ENCODE measurements around the gene KDM3A.
"Not testable (repeated sequence)": the region's sequence is repeated elsewhere in the genome, so short reads cannot be mapped to it uniquely, and the experiment has no call there.

The KDM3A gene

DNA sequence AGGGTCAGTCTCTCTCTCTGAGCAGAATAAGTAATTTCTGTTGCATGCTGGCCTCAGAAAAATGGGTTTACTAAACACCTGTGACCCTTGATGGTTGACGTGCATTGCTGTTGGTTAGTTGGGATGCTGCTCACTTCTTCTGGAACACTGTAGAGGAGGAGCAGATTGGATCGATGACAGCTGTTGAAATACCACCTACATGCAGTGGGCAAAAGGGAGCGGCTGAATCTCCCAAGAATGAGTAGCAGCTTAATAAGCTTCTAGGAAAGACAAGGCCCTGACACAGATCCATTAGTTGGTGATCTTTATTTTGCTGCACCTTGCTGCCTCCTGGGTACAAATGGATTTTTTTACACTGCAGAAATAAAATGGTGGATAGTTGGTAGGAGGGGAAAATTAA is 43.2 kb downstream of the KDM3A start:
- DNase-seq = no peak

DNA sequence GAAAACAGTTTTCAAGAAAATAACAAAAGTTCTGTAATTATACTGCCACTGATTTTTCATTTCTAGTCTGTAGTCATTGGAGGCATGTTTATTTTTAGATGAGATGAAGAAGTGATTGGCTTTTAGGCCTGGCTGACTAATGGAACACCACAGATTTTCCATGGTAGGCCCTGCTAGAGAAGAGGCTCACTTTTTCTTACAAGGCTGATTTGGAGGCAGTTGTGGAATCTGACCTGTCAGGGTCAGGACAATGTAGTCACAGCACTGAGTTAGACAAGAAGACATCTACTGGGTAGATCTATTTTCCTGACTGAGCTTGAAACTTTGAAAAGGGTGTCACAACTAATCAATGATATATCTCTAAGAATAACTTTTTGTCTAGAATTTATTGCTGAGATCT is 43.9 kb downstream of the KDM3A start:
- no peak for DNase-seq

DNA sequence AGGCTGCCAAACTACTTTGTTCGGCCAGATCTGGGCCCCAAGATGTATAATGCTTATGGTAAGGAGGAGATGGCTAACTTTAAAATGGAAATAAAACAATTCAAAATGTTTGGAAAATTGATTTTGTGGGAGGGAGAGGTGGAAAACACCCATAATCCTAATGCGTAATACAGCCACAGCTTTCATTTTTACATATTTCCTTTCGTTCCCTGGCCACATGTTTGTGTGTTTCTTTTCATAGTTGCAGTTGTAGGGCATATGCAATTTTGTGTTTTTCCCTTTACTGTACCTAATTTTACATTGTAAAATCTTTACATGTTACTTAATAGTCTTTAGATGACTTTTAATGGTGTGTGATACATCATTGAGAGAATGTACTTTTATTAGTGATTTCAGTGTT is 44.6 kb downstream of the KDM3A start:
- DNase-seq = no peak

DNA sequence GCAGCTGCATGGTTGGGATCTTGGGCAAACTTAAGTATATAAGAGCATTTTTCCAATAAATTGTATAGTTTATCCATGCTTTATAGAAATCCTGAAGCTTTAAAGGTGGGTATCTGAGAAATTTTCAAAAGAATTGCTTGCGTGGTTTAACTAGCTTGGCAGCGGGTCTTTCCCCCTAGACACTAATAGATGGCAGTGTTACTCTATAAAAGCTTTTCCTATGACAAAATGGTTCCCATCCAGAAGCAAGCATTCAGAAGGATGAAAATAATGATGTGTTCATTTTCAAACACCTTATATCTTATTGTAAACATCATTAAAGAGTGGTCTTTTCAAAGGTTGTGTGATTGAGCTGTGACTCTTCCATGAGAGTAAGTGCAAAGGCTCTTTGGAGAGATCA is 45.9 kb downstream of the KDM3A start:
- DNase-seq = no peak

DNA sequence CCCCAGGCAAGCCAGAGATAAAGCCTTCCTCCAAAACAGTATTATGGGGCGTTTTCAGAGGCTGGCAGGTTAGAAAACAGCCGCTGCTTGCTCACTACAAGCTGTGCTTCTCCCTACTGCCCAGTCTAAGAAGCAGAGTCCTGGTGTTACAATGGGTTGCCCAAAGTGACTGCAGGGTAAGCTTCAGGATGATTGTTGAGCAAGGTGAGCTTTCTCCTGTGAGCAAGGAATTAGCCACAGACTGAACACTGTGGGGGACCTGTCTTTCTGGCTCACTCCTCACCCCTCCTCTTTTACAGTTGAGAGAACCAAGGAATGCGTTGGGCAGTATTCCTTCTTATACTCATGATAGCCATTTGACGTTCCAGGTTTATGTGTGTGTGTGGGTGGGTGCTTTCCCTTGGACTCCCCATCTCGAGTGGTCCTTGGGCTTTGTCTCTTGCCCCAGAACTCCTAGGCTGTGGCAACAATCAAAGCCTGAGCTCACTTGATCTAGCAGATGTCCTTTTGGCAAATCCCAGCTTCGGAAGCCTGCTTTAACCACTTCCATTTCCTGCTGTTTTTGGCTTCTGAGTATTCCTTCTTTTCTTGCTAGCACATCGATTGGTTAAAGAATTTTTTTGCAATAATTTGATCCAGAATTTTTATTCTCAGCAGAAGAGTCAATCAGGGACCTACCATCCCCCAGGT is 47.5 kb downstream of the KDM3A start:
- DNase-seq = no peak

DNA sequence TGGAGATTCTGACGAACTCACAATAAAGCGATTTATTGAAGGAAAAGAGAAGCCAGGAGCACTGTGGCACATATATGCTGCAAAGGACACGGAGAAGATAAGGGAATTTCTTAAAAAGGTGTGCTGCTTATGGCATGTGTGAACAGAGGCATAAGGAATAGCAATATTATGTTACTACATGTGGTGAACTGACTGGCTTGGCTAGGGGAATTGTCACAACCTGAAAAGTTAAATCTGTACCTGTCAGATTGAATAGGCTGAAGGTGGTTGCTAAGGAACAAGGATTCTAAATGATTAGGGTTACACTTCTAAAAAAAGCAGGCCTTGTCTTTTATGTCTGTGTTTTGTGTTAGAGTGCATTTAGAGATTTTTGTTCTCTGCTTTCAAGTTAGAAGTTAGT is 48.4 kb downstream of the KDM3A start:
- DNase-seq = no peak

DNA sequence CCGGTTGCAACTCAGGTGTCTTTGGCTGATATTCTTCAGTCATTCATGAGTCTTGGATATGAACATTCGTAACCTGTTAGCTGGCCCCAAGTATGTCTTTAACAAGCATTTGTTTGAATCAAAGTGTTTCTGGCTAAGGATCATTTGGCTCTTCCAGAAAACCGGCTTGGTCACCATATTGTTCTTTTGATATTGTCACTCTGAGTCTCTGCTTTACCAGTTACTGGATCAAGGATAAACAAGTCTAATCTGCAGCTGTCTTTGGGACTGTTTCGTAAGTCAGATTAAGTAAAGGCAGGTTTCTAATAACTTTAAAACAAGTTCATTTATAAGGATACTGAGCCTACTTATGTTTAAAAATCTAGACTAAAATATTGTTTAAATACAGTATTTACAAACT is 49.1 kb downstream of the KDM3A start:
- no peak for DNase-seq

DNA sequence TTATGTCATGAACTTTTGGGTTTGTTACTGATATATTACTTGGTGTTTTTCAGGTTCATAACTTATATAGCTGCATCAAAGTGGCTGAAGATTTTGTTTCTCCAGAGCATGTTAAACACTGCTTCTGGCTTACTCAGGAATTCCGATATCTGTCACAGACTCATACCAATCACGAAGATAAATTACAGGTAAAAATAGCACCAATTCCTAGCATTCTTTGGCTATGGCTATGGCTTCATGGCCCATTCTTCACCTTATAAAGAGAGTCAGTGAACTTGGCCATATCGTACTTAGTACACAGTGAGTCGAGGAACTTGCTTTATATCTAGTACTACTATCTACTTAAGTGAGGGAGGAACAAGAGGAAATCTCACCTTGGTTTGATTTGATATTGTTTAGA is 49.9 kb downstream of the KDM3A start:
- DNase-seq = no peak

DNA sequence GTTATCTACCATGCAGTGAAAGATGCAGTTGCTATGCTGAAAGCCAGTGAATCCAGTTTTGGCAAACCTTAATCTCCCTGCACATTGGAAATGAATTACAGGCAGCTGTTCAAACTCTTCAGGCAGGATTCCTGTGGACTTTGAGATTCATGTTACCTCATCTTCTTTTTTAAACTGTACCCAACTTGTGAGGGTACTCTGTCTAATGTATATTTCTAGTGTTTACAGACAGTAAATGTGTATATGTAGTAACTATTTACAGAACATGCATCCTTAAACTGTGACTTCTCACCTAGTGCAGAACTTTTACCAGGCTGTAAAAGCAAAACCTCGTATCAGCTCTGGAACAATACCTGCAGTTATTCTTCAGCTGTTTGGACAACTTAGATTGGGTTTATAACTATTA is 50.9 kb downstream of the KDM3A start:
- DNase-seq = no peak

DNA sequence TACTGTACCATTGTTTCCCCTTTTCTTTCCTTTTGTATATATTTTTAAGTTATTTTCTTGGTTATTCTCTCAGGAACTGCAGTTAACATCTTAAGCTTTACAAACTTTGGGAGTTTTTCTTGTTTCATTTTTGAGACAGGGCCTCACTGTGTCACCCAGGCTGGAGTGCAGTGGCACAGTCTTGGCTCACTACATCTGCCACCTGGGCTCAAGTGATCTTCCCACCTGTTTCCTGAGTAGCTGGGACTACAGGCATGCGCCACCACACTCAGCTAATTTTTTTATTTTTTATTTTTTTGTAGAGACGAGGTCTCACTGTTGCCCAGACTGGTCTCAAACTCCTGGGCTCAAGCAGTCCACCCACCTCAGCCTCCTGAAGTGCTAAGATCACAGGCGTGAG is 55.2 kb downstream of the KDM3A start:
- DNase-seq = not testable (repeated sequence)

DNA sequence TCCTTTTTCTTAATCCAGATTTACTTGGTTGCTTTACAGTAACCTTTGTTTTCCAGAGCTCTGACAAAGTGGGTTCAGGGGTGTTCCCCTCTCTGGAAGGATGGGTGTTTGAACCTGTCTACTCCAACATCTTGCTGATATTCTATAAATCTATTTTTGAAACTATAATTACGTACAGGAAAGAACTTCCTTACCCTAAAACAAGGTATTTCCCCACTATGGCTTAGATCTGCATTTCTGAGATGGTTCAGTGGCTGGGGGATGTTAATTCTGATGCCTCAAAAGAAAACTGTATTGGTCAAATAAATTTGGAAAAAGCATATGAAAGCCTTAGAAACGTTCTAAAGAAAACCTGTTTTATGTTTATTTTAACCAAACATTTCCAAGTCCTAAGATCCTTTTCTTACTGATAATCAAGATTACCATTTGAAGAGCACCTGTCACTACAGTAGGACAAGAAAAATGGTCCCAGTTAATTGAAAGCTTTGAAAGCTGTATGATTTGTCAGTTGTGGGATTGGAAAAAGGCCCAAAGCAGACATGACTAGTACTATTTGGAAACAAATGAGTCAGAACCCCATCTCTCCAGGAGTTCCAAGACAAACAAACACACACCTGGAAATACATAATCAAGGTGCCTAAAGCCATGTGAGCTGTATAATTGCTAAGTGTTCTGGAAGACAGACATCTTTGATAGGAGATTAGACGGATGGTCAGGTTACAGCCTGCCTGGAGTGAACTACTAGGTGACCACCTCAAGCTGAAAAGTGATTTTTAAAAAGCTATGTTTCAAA is 57.5 kb downstream of the KDM3A start:
- no peak for DNase-seq

DNA sequence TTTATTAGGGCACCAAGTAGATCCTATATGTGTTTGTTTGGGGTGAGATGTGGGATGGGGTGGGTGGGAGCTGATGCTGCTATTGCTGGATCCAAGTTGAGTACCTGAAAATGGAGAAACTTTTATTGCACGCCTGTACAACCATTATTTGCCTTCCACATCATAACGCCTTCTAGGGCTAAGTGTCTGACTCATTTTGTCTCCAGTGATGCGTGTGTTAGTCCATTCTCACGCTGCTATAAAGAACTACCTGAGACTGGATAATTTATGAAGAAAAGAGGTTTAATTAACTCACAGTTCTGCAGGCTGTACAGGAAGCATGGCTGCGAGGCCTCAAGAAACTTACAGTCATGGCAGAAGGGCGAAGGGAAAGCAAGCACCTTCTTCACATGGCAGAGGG is 58.2 kb downstream of the KDM3A start:
- DNase-seq = no peak

DNA sequence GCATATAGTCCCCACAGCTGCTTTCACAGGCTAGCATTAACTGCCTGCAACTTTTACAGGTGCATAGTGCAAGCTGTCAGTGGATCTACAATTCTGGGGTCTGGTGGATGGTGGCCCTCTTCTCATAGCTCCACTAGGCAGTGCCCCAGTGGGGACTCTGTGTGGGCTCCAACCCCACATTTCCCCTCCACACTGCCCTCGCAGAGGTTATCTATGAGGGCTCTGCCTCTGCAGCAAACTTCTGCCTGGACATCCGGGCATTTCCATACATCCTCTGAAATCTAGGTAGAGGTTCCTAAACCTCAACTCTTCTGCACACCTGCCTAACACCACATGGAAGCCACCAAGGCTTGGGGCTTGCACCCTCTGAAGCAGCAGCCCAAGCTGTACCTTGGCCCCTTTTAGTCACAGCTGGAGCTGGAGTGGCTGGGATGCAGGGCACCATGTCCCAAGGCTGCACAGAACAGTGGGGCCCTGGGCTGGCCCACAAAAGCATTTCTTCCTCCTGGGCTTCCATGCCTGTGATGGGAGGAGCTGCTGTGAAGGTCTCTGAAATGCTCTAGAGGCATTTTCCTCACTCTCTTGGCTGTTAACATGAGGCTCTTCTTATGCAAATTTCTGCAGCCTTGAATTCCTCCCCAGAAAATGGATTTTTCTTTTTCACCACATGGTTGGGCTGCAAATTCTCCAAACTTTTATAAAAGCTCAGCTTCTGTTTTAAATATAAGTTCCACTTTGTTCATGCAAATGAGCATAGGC is 59.3 kb downstream of the KDM3A start:
- DNase-seq = no peak

DNA sequence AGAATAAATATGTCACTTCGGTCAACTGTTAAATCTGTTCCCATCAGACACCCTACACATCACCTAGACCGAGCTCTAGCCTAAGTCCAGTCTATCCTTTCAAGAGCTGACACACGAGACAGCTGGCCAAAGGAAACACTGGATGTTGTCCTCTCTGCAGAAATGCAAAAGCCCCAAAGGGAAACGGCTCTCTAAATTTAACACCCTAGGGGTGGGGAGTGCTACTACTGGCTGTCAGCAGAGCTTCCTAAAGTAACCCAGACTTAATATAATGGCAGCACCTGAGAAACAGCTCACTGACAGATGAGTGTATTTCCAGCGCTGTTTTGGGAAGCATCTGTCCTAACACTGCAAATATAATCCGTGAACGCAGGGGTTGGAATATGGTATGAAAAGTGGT is 66.4 kb downstream of the KDM3A start:
- DNase-seq = no peak

DNA sequence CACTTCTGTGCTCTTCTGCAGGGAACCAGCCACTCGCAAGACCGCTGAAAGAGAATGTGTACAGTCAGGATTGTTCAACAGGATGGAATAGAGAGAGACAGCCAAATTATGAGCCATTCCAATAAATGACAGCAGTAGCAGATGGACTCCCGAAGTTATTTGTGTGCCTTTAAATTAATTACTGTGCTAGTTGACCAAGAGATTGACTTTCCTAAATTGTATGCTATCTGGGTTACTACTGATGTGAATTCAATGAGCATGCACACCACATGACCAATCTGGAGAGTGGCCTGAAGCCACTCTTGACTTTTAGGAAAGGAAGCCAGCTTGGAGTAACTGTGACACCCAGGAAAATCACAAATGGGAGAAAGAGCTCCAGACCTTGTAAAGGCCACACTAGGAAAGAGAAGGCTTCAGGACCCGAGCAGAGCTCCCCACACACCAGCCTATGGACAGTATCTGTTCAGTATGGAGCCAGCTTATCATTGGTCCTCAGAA is 69.3 kb downstream of the KDM3A start:
- DNase-seq = no peak

DNA sequence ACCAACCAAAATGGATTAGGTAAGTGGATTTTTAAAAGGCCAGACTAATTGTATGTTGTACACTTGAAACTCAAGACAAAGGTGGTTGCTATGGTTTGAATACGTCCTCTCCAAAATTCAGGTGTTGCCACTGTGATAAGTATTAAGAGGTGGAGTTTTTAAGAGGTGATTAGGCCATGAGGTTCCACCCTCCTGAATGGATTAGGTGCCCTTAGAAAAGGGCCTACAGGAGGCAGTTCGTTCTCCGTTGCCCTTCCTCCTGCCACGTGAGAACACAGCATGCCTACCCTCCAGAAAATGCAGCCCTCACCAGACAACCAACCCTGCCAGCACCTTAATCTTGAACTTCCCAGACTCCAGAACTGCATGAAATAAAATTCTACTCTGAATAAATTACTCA is 70.9 kb downstream of the KDM3A start:
- no peak for DNase-seq

DNA sequence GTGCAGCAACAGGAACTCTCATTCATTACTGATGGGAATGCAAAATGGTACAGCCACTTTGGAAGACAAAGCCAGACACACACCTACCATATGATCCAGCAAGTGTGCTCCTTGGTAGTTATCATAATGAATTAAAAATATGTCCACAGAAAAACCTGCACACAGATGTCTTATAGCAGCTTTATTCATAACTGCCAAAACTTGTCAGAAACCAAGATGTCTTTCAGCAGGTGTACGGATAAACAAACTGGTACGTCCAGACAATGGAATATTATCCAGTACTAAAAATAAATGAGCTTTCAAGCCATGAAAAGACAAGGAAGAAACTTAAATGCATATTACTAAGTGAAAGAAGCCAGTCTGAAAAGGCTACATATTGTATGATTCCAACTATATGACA is 71.7 kb downstream of the KDM3A start:
- DNase-seq = no peak

DNA sequence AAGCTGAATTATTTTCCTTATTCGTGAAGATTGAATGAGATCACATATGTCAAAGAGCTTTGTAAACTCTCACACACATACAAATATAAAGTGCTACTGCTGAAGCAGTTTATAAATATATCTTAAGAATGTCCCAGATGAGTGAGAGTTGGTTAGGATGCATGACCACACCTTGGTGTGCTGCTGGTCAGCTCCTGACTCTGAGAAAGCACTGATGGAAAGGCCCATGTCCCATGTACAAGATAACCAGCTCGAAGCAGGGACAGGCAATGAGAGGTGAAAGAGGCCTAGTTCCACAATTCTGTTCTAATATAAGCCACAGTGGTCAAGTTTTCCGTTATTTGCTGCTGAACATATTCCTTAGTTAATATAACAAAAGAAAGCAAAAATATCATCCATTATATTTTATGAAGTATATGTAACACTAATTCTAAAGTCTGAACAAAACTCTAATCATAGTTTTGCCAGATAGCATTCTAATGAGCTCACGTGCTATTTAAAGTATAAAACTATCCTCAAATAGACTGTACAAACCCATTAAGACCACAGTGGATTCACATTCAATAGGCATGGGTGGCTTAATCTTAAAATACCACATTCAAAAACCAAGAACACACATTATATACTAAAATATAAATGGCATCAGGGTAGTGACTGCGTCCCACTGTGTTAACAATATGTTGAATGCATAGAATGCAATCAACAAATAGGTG is 72.9 kb downstream of the KDM3A start:
- DNase-seq = no peak

DNA sequence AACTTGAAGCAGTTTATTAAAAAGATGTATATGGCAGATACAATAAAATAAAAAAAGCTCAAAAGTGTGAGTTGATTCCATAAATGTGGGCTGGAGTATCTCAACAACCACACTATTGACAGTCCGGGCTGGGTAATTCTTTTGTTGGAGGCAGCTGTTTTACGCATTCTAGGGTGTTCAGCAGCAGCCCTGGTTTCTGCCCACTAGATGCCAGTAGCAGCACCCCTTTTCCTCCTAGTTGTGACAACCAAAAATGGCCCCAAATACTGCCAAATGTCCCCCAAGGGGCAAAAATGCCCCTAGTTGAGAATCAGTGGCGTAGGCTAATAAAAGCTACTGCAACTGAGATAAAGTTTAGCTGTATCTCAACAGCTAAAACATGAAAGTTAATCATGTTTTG is 77.3 kb downstream of the KDM3A start:
- no peak for DNase-seq

DNA sequence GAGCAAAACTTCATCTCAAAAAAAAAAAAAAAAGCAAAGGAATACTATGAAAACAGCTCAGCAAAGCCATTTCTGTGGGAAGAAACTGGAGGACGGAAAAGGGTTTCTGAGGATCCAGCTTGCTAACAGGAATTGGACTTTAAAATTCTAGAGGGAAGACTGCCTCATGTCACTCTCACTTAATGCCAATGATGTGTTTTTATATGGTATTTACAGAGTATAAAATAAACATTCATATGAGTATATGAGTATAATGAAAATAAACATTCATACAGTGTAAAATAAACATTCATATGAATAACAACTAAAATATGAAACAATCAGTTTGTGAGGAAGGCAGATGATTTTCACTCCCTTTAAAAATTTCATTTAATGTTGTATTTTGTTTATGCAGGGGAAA is 78.2 kb downstream of the KDM3A start:
- no peak for DNase-seq

DNA sequence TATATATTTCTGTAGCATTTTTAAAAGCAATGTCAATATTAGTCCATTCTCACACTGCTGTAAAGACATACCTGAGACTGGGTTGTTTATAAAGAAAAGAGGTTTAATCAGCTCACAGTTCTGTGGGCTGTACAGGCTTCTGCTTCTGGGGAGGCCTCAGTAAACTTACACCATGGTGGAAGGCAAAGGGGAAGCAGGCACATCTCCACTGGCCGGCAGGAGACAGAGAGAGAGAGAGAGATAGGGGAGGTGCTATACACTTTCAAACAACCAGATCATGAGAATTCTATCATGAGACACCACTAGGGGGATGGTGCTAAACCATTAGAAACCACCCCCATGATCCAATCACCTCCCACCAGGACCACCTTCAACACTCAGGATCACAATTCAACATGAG is 79.0 kb downstream of the KDM3A start:
- DNase-seq = no peak

DNA sequence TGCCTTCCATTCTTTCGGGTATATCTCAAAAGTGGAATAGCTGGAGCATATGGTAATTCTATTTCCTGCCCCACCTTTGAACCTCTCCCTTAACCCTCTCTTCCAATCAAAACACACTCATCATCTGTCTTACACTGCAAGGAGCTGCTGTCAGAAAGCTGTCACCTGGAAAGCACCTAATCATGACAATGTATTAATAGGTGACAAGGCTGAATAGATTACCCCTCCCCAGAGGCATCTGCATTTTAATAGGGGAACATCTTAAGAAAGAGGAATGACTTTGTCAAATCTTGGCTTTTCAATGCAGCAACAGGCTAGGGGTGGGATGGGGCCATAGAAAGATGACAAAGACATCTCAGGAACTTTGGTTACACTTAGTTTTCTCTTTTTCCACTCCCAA is 80.8 kb downstream of the KDM3A start:
- DNase-seq = no peak

DNA sequence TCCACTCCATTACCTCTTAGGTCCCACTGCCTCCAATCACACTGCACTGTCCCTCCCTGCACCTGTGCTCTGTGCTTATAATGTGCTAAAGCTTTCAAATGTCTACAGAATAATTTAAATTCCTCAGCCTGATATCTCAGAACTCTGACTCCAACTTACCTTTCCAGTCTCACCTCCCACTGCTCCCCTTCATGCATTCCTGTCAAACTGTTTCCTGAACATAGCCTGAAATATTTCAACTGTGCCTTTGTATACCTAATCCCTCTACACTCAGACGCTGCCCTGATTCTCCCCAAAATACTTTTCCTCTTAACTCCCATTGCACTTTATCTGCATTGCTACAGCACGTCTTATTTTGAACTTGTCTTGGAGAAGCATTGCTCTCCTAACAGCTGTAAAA is 81.5 kb downstream of the KDM3A start:
- no peak for DNase-seq
